A549 (cell line): ENCODE data around the gene LASP1.

Experiments used
- CEBPB ChIP-seq, 2 experiments: fragments of >200 bp in 1 of 2; sonication (Bioruptor Twin) in 1 of 2; formaldehyde crosslinking in 1 of 2; IDR thresholded peaks; 2 replicates each; pipeline ENCODE4 v1.6.1; 2012 to 2016
- CHD2 ChIP-seq: fragments of 150-350 bp; IDR thresholded peaks from 2 replicates; pipeline ENCODE4 v1.6.1; 2014; ENCODE audit warnings: low read length; ENCODE audit not compliant: partially characterized antibody
- EHMT2 ChIP-seq: fragments of 200-600 bp; sonication (generic); IDR thresholded peaks from 2 replicates; pipeline ENCODE4 v1.6.1; 2016; ENCODE audit warnings: antibody characterized with exemption, low read depth, mild to moderate bottlenecking, moderate library complexity
- ESRRA ChIP-seq: fragments of 150-350 bp; IDR thresholded peaks from 2 replicates; pipeline ENCODE4 v1.6.1; 2014; ENCODE audit warnings: mild to moderate bottlenecking, low read length, borderline replicate concordance
- HDAC2 ChIP-seq: fragments of 200-600 bp; sonication (generic); IDR thresholded peaks from 2 replicates; pipeline ENCODE4 v1.6.1; 2016
- PHF8 ChIP-seq: fragments of 200-600 bp; sonication (generic); IDR thresholded peaks from 2 replicates; pipeline ENCODE4 v1.6.1; 2016; ENCODE audit warnings: low read depth, mild to moderate bottlenecking, antibody characterized with exemption, moderate library complexity, borderline replicate concordance
- POLR2A ChIP-seq: IDR thresholded peaks from 2 replicates; pipeline ENCODE4 v1.6.1; 2012; ENCODE audit warnings: mild to moderate bottlenecking, low read length
- TP53 ChIP-seq: fragments of 250-450 bp; sonication (Bioruptor Pico); IDR thresholded peaks from 2 replicates; pipeline ENCODE4 v1.5.0; 2021; ENCODE audit warnings: mild to moderate bottlenecking, moderate library complexity
- TF ChIP-seq, protein P1 (sequence below): fragments of >200 bp; sonication (Bioruptor Twin); formaldehyde crosslinking; IDR thresholded peaks from 3 replicates; pipeline ENCODE4 v1.5.1; 2016
- TF ChIP-seq, protein P2 (sequence below): fragments of 450-650 bp; IDR thresholded peaks from 2 replicates; pipeline ENCODE4 v1.6.1; 2014; ENCODE audit warnings: antibody characterized with exemption
- TF ChIP-seq, protein P3 (sequence below): IDR thresholded peaks from 2 replicates; pipeline ENCODE4 v1.6.1; 2012

DNA sequence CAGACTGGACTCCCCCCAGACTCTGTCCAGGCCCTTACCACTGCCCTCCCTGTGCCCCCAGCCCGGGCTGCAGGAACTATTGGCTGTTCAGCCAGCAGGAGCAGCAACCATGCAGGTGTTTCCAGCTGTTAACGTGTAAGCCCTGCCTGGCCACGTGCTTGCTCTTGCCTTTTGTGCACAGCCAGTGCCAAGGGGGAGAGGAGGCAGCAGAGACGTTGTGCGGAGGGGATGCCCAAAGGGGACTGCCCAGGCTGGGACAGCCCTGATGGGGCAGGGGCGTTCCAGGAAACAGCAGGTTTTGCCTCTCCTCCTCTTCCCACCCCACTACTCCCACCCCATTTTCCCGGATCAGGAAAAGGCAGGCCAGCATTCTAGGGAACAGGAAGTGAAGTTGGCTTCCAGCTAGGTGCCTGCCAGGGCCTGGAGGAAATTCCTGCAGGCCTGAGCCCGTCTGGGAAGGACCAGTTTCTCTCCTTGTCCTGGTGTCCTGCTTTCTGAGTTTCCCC is 38.9 kb downstream of the LASP1 start:
- TF ChIP-seq ESRRA (no peak), PHF8 (no peak), CHD2 (no peak), CEBPB (IDR thresholded peaks at IDR 0.05) (no peak), HDAC2 (no peak), POLR2A (no peak), TP53 (CRISPR knock-in tag) (no peak), EHMT2 (no peak)
- TF ChIP-seq, protein P1, sequence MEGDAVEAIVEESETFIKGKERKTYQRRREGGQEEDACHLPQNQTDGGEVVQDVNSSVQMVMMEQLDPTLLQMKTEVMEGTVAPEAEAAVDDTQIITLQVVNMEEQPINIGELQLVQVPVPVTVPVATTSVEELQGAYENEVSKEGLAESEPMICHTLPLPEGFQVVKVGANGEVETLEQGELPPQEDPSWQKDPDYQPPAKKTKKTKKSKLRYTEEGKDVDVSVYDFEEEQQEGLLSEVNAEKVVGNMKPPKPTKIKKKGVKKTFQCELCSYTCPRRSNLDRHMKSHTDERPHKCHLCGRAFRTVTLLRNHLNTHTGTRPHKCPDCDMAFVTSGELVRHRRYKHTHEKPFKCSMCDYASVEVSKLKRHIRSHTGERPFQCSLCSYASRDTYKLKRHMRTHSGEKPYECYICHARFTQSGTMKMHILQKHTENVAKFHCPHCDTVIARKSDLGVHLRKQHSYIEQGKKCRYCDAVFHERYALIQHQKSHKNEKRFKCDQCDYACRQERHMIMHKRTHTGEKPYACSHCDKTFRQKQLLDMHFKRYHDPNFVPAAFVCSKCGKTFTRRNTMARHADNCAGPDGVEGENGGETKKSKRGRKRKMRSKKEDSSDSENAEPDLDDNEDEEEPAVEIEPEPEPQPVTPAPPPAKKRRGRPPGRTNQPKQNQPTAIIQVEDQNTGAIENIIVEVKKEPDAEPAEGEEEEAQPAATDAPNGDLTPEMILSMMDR, result no peak
- TF ChIP-seq, protein P2, sequence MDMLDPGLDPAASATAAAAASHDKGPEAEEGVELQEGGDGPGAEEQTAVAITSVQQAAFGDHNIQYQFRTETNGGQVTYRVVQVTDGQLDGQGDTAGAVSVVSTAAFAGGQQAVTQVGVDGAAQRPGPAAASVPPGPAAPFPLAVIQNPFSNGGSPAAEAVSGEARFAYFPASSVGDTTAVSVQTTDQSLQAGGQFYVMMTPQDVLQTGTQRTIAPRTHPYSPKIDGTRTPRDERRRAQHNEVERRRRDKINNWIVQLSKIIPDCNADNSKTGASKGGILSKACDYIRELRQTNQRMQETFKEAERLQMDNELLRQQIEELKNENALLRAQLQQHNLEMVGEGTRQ, result no peak
- TF ChIP-seq, protein P3, sequence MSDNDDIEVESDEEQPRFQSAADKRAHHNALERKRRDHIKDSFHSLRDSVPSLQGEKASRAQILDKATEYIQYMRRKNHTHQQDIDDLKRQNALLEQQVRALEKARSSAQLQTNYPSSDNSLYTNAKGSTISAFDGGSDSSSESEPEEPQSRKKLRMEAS, result no peak
